VCaP (cell line): ENCODE measurements around the gene CABP7.

Experiments used
- H3K27ac ChIP-seq: fragments of 450-650 bp; 2 replicates; pipeline ENCODE4 v1.5.1; 2017
- TF ChIP-seq, protein P1 (sequence below): fragments of 450-650 bp; conservative IDR thresholded peaks from 2 replicates; pipeline ENCODE4 v1.5.1; 2017; ENCODE audit warnings: mild to moderate bottlenecking, moderate library complexity

CABP7 gene

DNA sequence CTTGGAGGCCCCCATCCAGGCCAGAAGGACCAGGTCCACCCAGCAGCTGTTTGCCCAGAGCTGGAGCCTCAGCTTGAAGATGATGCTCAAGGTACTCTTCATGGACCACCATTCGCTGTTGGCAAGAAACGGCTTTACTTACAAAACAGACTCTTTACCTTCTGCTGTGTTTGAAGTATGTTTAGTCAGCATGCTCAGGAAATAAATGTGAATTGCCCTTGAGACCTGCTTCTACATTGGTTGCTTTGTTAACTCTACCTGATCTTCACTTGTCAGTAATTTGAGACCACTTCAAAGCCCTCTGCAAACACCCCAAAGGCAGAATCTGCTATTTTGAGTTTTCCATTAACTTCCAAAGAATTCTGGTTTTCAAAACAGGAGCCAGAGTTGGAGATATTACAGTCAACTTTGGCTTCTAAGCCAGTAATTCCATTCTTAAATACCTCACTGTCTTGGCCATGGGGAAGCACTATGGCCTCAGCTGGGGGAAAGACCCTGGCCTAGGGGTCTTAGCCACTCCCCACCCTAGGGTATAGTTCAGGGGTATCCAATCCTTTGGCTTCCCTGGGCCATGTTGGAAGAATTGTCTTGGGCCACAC is 50.0 kb downstream of the CABP7 start:
- no peak overlapping the region for H3K27ac ChIP-seq
- TF ChIP-seq, protein P1, sequence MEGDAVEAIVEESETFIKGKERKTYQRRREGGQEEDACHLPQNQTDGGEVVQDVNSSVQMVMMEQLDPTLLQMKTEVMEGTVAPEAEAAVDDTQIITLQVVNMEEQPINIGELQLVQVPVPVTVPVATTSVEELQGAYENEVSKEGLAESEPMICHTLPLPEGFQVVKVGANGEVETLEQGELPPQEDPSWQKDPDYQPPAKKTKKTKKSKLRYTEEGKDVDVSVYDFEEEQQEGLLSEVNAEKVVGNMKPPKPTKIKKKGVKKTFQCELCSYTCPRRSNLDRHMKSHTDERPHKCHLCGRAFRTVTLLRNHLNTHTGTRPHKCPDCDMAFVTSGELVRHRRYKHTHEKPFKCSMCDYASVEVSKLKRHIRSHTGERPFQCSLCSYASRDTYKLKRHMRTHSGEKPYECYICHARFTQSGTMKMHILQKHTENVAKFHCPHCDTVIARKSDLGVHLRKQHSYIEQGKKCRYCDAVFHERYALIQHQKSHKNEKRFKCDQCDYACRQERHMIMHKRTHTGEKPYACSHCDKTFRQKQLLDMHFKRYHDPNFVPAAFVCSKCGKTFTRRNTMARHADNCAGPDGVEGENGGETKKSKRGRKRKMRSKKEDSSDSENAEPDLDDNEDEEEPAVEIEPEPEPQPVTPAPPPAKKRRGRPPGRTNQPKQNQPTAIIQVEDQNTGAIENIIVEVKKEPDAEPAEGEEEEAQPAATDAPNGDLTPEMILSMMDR: no peak

DNA sequence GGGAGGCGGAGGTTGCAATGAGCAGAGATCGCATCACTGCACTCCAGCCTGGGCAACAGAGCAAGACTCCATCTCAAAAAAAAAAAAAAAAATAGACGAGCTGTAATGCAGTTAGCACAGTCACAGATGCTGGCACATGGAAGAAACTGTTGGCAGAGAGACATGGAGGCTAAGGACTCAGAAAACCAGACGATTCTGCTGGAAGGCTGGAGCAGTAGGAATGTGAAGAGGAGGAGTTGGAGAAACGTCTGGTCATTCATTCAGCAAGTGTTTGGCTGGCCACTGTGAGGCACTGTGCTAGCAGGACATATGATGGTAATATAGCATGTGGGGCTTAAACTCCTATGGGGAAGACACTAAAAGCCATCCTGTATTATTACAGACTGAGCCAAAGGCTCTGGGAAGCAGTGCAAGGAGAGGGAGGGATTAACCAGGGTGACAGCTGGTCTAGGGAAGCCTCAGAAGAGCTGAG is 52.4 kb downstream of the CABP7 start:
- H3K27ac ChIP-seq: no peak overlapping the region
- TF ChIP-seq, protein P1: peak; percentile 61

DNA sequence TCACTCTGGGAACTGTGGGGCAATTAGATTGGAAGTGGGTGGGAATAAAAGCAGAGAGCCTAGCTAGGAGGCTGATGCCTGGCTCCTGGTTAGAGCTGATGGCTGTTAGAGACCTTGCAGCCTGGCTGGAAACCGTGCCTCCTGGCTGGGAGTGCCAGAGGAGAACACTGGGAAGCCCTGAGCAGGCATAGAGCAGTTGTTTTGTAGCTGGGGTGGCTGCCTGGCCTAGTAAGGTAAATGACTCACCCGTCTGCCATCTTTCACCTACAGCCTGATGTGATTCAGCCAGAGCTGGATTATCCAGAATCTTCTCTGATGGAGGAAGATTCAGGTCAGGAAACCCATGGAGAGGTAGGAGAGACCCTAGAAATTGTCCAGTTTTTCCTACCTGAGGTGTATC is 53.4 kb downstream of the CABP7 start:
- TF ChIP-seq, protein P1: no peak
- H3K27ac ChIP-seq: no peak overlapping the region

DNA sequence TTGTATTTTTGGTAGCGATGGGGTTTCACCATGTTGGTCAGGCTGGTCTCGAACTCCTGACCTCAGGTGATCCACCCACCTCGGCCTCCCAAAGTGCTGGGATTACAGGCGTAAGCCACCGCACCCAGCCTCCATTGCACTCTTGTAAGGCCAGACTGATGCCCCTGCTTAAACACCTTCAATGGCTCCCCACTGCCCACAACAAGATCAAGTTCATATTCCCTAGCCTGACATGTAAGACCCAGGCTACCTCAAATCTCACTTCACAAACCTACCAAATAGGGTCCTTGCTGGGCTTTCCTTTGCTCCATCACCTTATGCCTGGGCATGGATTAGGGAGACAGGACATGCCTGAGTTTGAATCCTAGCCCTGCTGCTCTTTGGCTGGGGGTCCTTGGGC is 60.4 kb downstream of the CABP7 start:
- TF ChIP-seq, protein P1: no peak
- H3K27ac ChIP-seq: no peak overlapping the region

DNA sequence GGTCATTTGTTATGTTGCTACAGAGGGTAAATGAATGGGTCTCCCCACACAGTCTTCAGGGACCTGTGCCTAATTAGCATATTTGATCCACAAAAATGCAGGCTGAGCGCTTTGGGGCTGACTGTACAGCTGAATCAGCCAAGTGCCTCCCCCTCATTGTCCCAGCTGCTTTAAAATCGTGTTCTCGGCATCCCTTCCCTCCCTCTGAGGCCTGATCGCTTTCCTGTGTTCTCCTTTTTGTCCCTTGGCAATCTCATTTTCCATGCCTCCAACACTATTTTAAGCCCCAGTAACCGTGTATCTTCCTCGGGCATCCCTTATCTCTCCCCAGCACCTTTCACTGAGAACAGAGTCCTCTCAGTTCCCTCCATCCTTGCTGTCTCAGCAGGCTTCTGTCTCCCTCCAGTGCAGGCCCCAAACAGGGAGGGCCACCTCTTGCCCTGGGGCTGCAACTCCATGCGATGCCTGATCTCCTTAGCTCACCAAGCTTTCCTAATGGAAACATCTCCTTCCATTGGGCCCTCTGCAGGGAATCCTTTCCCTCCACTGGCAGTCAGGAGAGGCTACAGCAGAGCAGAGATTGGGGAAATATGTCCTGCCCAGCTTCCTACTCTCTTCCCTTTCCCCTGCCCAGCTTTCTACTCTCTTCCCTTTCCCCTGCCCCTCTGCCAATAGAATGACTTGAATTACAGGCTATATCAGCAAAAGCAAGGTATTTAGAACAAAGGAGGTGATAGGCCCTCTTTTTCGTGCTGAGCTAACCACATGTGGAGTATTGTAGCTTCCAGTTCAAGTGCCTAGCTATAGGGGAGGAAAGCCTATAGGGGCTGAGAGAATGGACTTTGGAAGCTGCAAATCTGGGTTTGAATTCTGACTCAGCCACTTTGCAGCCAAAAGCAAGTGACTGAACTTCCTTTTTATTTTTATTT is 61.2 kb downstream of the CABP7 start:
- no peak overlapping the region for H3K27ac ChIP-seq
- TF ChIP-seq, protein P1: no peak
